GM23338 (cell line): ENCODE results near the gene GJB5.

ENCODE experiments used
- CREB1 ChIP-seq: fragments of 250-450 bp; sonication (Bioruptor Pico); IDR thresholded peaks from 2 replicates; pipeline ENCODE4 v1.5.0; 2020; ENCODE audit warnings: low read depth, mild to moderate bottlenecking, moderate library complexity
- CTCF ChIP-seq, 2 experiments: fragments of 200-600 bp in 1 of 2; sonication (generic) in 1 of 2; conservative IDR thresholded peaks; 2 replicates each; pipeline versions ENCODE4 v1.5.1 to v1.6.1; 2016 to 2017; ENCODE audit warnings: antibody characterized with exemption in 2 of 2, low read depth in 2 of 2, mild to moderate bottlenecking in 2 of 2, moderate library complexity in 1 of 2

DNA sequence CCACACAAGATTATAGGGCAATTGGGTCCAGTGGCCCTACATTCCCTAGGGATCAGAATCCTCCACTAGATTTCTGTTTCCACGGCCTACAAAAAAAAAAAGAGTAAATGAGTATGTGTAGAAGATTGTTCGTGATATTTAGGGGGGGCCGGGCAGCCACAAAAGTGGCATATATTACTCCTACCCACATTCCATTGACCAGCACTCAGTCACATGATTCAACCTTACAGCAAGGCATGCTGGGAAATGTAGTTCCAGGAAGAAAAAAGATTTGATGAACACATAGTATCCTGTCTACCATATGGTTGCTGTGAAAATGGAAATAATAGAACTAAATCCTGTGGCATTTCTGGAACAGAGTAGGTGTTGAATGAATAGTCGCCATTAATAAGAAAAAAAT, 43.4 kb upstream of the GJB5 start:
- TF ChIP-seq CREB1 (no peak), CTCF (conservative IDR thresholded peaks at IDR 0.05; ENCODE audit: low read depth in 2 of 2) (no peak)
